Osteoblast (primary cell): ENCODE results near the gene SLC44A5. TPM values are rescaled to one million over a fixed set of nuclear protein-coding genes. Genes with fewer than 3 reads are reported as not detected.

Source experiments
- DNase-seq: peaks from one replicate; pipeline ENCODE4 v3.0.0; 2011; ENCODE audit warnings: low spot score, mixed read lengths; ENCODE audit not compliant: insufficient read length; ENCODE audit errors: missing footprints
- H2AFZ ChIP-seq: 2 replicates; pipeline ENCODE4 v1.6.0; 2011; ENCODE audit warnings: mild to moderate bottlenecking, low read length
- H3K27ac ChIP-seq: 2 replicates; pipeline ENCODE4 v1.5.1; 2011; ENCODE audit warnings: mild to moderate bottlenecking, low read depth, low read length, moderate library complexity
- H3K27me3 ChIP-seq: 2 replicates; pipeline ENCODE4 v1.6.0; 2012; ENCODE audit warnings: mild to moderate bottlenecking, control low read depth, inconsistent platforms, low read length, moderate library complexity; ENCODE audit not compliant: insufficient read depth
- H3K36me3 ChIP-seq: 2 replicates; pipeline ENCODE4 v1.5.1; 2011; ENCODE audit warnings: mild to moderate bottlenecking, low read length, control low read depth, moderate library complexity; ENCODE audit not compliant: insufficient read depth
- H3K4me1 ChIP-seq: 2 replicates; pipeline ENCODE4 v1.5.1; 2011; ENCODE audit warnings: mild to moderate bottlenecking, low read length, control low read depth, moderate library complexity; ENCODE audit not compliant: insufficient read depth
- H3K4me2 ChIP-seq: 2 replicates; pipeline ENCODE4 v1.6.0; 2011; ENCODE audit warnings: mild to moderate bottlenecking, low read length; ENCODE audit not compliant: insufficient read depth
- H3K4me3 ChIP-seq: fragments of 200-600 bp; sonication (generic); 3 replicates; pipeline ENCODE4 v1.5.1; 2012; ENCODE audit warnings: mild to moderate bottlenecking, low read length, inconsistent platforms; ENCODE audit not compliant: insufficient read depth
- H3K79me2 ChIP-seq: 2 replicates; pipeline ENCODE4 v1.6.0; 2012; ENCODE audit warnings: mild to moderate bottlenecking, low read length, control low read depth, inconsistent platforms; ENCODE audit not compliant: insufficient read depth
- H3K9me3 ChIP-seq: 2 replicates; pipeline ENCODE4 v1.5.1; 2011; ENCODE audit warnings: low read depth, low read length, control low read depth
- H4K20me1 ChIP-seq: 2 replicates; pipeline ENCODE4 v1.6.0; 2012; ENCODE audit warnings: mild to moderate bottlenecking, low read length, control low read depth; ENCODE audit not compliant: insufficient read depth
- CTCF ChIP-seq: IDR thresholded peaks from 2 replicates; pipeline ENCODE4 v1.5.1; 2011; ENCODE audit warnings: mild to moderate bottlenecking, low read depth, low read length, moderate library complexity; ENCODE audit errors: extremely low read depth
- total RNA-seq: library from RNA; depleted of rRNA; stranded (reverse); fragments of >200 nt; gene quantifications from 2 replicates; pipeline ENCODE4 v1.2.3, GENCODE V29; 2012

Gene SLC44A5
- total RNA-seq, 1 donor: 0.36 TPM

GRCh38 chr1:75208862-75209261 is 402.1 kb downstream of the SLC44A5 start:
- no peaks in the 10 kb centered on the region for H3K9me3 ChIP-seq
- no peaks in the 10 kb centered on the region for H3K79me2 ChIP-seq
- no peak for TF ChIP-seq CTCF
- no peak overlapping the region for H3K27ac ChIP-seq
- H3K4me1 ChIP-seq: no peaks in the 10 kb centered on the region
- H3K27me3 ChIP-seq: no peaks in the 10 kb centered on the region
- no peak overlapping the region for H3K4me3 ChIP-seq
- H3K4me2 ChIP-seq: no peak overlapping the region
- H2AFZ ChIP-seq: no peak overlapping the region
- DNase-seq: no peak
- no peaks in the 10 kb centered on the region for H3K36me3 ChIP-seq
- no peaks in the 10 kb centered on the region for H4K20me1 ChIP-seq

GRCh38 chr1:75203415-75204277 is 407.3 kb downstream of the SLC44A5 start:
- DNase-seq: peak; percentile 58
- no peaks in the 10 kb centered on the region for H3K27me3 ChIP-seq
- H3K4me2 ChIP-seq: no peak overlapping the region
- no peaks in the 10 kb centered on the region for H3K79me2 ChIP-seq
- TF ChIP-seq CTCF: peak; percentile 68
- H3K27ac ChIP-seq: no peak overlapping the region
- H4K20me1 ChIP-seq: no peaks in the 10 kb centered on the region
- H3K4me1 ChIP-seq: no peaks in the 10 kb centered on the region
- no peaks in the 10 kb centered on the region for H3K36me3 ChIP-seq
- no peak overlapping the region for H2AFZ ChIP-seq
- no peaks in the 10 kb centered on the region for H3K9me3 ChIP-seq
- no peak overlapping the region for H3K4me3 ChIP-seq

- no peaks in the 10 kb centered on the region for H3K27me3 ChIP-seq
- H3K27ac ChIP-seq: no peak overlapping the region
- no peak for TF ChIP-seq CTCF
- no peak overlapping the region for H3K4me2 ChIP-seq
- no peaks in the 10 kb centered on the region for H3K4me1 ChIP-seq
- no peaks in the 10 kb centered on the region for H3K36me3 ChIP-seq
- no peaks in the 10 kb centered on the region for H3K9me3 ChIP-seq
- no peak for DNase-seq
- H2AFZ ChIP-seq: no peak overlapping the region
- no peaks in the 10 kb centered on the region for H3K79me2 ChIP-seq
- no peak overlapping the region for H3K4me3 ChIP-seq
- H4K20me1 ChIP-seq: no peaks in the 10 kb centered on the region
These were observed 408.2 kb downstream of the SLC44A5 start for GRCh38 chr1:75202751-75203150.

- Histone ChIP-seq H3K36me3 (no peaks in the 10 kb centered on the region), H3K4me2 (no peak overlapping the region), H3K79me2 (no peaks in the 10 kb centered on the region), H3K9me3 (no peaks in the 10 kb centered on the region), H3K4me1 (no peaks in the 10 kb centered on the region), H3K27ac (no peak overlapping the region), H2AFZ (no peak overlapping the region), H3K27me3 (no peaks in the 10 kb centered on the region), H3K4me3 (no peak overlapping the region), H4K20me1 (no peaks in the 10 kb centered on the region)
- DNase-seq: no peak
- no peak for TF ChIP-seq CTCF
These were observed 412.2 kb downstream of the SLC44A5 start for GRCh38 chr1:75198761-75199160.
